Measurements from ENCODE around the gene PPARD.

DNA sequence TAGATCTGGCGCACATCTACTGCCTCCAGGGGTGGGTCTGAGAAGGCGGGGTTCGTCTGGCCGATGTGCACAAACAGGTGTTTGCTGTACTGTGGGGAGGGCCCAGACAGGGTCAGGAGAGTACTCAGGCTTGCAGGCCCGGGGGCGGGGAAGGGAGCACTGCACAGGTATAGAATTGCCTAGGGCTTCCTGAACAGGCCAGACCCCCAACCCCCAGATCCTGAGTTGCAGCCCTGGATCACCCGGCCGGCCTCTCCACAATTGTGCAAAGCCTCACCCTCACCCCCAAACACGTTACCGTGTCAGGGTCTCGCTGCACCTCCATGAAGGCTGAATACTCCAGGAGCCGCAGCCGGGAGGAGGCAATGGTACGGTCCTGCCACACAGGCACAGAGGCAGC is 133.6 kb downstream of the PPARD start:
- no peak for TF ChIP-seq POLR2AphosphoS5 (IDR thresholded peaks at IDR 0.05)
- TF ChIP-seq, protein P1, sequence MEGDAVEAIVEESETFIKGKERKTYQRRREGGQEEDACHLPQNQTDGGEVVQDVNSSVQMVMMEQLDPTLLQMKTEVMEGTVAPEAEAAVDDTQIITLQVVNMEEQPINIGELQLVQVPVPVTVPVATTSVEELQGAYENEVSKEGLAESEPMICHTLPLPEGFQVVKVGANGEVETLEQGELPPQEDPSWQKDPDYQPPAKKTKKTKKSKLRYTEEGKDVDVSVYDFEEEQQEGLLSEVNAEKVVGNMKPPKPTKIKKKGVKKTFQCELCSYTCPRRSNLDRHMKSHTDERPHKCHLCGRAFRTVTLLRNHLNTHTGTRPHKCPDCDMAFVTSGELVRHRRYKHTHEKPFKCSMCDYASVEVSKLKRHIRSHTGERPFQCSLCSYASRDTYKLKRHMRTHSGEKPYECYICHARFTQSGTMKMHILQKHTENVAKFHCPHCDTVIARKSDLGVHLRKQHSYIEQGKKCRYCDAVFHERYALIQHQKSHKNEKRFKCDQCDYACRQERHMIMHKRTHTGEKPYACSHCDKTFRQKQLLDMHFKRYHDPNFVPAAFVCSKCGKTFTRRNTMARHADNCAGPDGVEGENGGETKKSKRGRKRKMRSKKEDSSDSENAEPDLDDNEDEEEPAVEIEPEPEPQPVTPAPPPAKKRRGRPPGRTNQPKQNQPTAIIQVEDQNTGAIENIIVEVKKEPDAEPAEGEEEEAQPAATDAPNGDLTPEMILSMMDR (IDR thresholded peaks at IDR 0.05; ENCODE audit: poor library complexity, severe bottlenecking) = no peak

All from neural cell (in vitro differentiated cells).